ENCODE measurements around the gene PDGFD.

DNA sequence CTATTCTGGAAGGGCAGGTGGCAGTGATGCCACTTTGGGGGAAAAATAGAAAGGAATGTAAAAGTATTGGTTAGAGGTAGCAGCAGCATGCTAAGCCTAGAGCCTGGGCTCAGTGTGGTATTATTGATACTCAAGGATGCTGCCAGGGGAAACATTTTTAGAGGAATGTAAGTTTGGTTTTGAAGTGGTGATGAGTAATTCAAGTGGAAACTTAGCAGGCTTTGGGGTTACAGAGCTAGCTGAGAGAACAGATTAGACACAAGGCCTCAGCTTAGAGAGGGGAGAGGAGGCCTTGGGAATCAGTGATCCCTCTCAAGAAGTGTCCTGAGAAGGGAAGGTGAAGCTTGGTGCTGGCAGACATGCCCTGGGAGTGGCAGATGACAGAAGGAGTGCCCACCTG, 160.5 kb downstream of the PDGFD start:
- TF ChIP-seq, protein P1, sequence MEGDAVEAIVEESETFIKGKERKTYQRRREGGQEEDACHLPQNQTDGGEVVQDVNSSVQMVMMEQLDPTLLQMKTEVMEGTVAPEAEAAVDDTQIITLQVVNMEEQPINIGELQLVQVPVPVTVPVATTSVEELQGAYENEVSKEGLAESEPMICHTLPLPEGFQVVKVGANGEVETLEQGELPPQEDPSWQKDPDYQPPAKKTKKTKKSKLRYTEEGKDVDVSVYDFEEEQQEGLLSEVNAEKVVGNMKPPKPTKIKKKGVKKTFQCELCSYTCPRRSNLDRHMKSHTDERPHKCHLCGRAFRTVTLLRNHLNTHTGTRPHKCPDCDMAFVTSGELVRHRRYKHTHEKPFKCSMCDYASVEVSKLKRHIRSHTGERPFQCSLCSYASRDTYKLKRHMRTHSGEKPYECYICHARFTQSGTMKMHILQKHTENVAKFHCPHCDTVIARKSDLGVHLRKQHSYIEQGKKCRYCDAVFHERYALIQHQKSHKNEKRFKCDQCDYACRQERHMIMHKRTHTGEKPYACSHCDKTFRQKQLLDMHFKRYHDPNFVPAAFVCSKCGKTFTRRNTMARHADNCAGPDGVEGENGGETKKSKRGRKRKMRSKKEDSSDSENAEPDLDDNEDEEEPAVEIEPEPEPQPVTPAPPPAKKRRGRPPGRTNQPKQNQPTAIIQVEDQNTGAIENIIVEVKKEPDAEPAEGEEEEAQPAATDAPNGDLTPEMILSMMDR (IDR thresholded peaks at IDR 0.05): no peak
- TF ChIP-seq POLR2A (IDR thresholded peaks at IDR 0.05): no peak

Data from tibial nerve (tissue), 3 donors.